Retina (tissue), 1 donor: Measurements from ENCODE around the gene POU2AF1.

Experiments used
- DNase-seq: peaks from one replicate; pipeline ENCODE4 v3.0.0-alpha.2; 2016

Gene POU2AF1

GRCh38 chr11:111384494-111384893 lies 5.4 kb upstream of the POU2AF1 start:
- DNase-seq = no peak

- no peak for DNase-seq
Observed at GRCh38 chr11:111382451-111382850, 3.4 kb upstream of the POU2AF1 start.

- DNase-seq = no peak
Observed at GRCh38 chr11:111379602-111380136, 594 bp upstream of the POU2AF1 start.

- no peak for DNase-seq
Observed at GRCh38 chr11:111378185-111378860, 752 bp downstream of the POU2AF1 start.

- DNase-seq = no peak
Observed at GRCh38 chr11:111376181-111376871, 2.7 kb downstream of the POU2AF1 start.

- no peak for DNase-seq
Observed at GRCh38 chr11:111373590-111373989, 5.5 kb downstream of the POU2AF1 start.

GRCh38 chr11:111372538-111372937 lies 6.5 kb downstream of the POU2AF1 start:
- no peak for DNase-seq

- no peak for DNase-seq
Observed at GRCh38 chr11:111370902-111371578, 8.0 kb downstream of the POU2AF1 start.

- no peak for DNase-seq
Observed at GRCh38 chr11:111370270-111370901, 8.7 kb downstream of the POU2AF1 start.

- no peak for DNase-seq
Observed at GRCh38 chr11:111368285-111368560, 10.9 kb downstream of the POU2AF1 start.

- no peak for DNase-seq
Observed at GRCh38 chr11:111367411-111368284, 11.4 kb downstream of the POU2AF1 start.

GRCh38 chr11:111366560-111367410 lies 12.3 kb downstream of the POU2AF1 start:
- no peak for DNase-seq

GRCh38 chr11:111365722-111366559 lies 13.1 kb downstream of the POU2AF1 start:
- no peak for DNase-seq

- no peak for DNase-seq
Observed at GRCh38 chr11:111364503-111364902, 14.6 kb downstream of the POU2AF1 start.

- DNase-seq = no peak
Observed at GRCh38 chr11:111363985-111364384, 15.1 kb downstream of the POU2AF1 start.

GRCh38 chr11:111362887-111363411 lies 16.1 kb downstream of the POU2AF1 start:
- DNase-seq = no peak

- DNase-seq = no peak
Observed at GRCh38 chr11:111361874-111362273, 17.2 kb downstream of the POU2AF1 start.

- DNase-seq = no peak
Observed at GRCh38 chr11:111361052-111361801, 17.8 kb downstream of the POU2AF1 start.
